ENCODE measurements around the gene NAP1L4. TPM values are rescaled to one million over a fixed set of nuclear protein-coding genes. Genes with fewer than 3 reads are reported as not detected.
A peak's percentile ranks its signal among the peaks of the same experiment; 100 is the strongest.

NAP1L4 gene
- total RNA-seq, 1 experiment from 2014 or later, result 274 TPM

GRCh38 chr11:2998073-2998850 lies 6.1 kb upstream of the NAP1L4 start:
- in situ Hi-C loops (cut with HindIII; ENCODE audit: low pct_unique_long_range_greater_than_20kb, low sequenced_read_pairs), result no loop called here

GRCh38 chr11:2997406-2997805 lies 5.3 kb upstream of the NAP1L4 start:
- H3K4me3 ChIP-seq (ENCODE audit: low read depth in 2 of 2, low read length in 2 of 2), result no peak overlapping the region
- BruUV-seq (replicated peaks), result no TSS peak
- TF ChIP-seq TCF7L2 (IDR thresholded peaks at IDR 0.05; ENCODE audit: low read depth, low read length) (no peak), POLR2AphosphoS5 (IDR thresholded peaks at IDR 0.05; ENCODE audit: low read depth, low read length) (no peak), CTCF (IDR thresholded peaks at IDR 0.05) (no peak), REST (IDR thresholded peaks at IDR 0.05; ENCODE audit: insufficient read depth in 1 of 2, low read depth in 2 of 2, low read length in 1 of 2) (no peak), SIN3A (IDR thresholded peaks at IDR 0.05; ENCODE audit: borderline replicate concordance, insufficient read depth, low read depth, low read length) (no peak)
- peaks cover 49% of the 10 kb centered on the region for H3K4me1 ChIP-seq (ENCODE audit: control insufficient read depth, insufficient read depth, low read length)
- no peaks in the 10 kb centered on the region for H3K9me3 ChIP-seq (ENCODE audit: control insufficient read depth, insufficient read depth, low read depth, low read length)
- H3K36me3 ChIP-seq (ENCODE audit: control insufficient read depth, insufficient read depth, low read length), result peaks cover 14% of the 10 kb centered on the region; the same call in 1 of the 2 replicates
- no peaks in the 10 kb centered on the region for H3K27me3 ChIP-seq (ENCODE audit: control insufficient read depth, insufficient read depth, low read length)
- in situ Hi-C loops (cut with HindIII; ENCODE audit: low pct_unique_long_range_greater_than_20kb, low sequenced_read_pairs), result no loop called here
- ATAC-seq (no peak), DNase-seq (ENCODE audit: low read depth, low spot score) (no peak)
- peak overlapping the region; percentile 19; the same call in 1 of the 2 replicates for H3K27ac ChIP-seq (ENCODE audit: low read length)
- intact Hi-C loops (cut with micrococcal nuclease; ENCODE audit: unreplicated experiment), result no loop called here
- POLR2A ChIA-PET, result no interaction called here
- CTCF ChIA-PET, result no interaction called here

More at GRCh38 chr11:2998073-2998850, 6.1 kb upstream of the NAP1L4 start:
- ChIA-PET POLR2A (no interaction called here), CTCF (interaction anchor here (0.6 kb wide), 2 partner anchors 23 to 106 kb away, joined by 3 to 7 read pairs; no protein-coding TSS in a partner anchor)
- DNase-seq (ENCODE audit: low read depth, low spot score), result no peak
- H3K27me3 ChIP-seq (ENCODE audit: control insufficient read depth, insufficient read depth, low read length), result no peaks in the 10 kb centered on the region
- H3K4me1 ChIP-seq (ENCODE audit: control insufficient read depth, insufficient read depth, low read length), result peaks cover 45% of the 10 kb centered on the region
- intact Hi-C loops (cut with micrococcal nuclease; ENCODE audit: unreplicated experiment), result no loop called here
- H3K9me3 ChIP-seq (ENCODE audit: control insufficient read depth, insufficient read depth, low read depth, low read length), result no peaks in the 10 kb centered on the region
- H3K36me3 ChIP-seq (ENCODE audit: control insufficient read depth, insufficient read depth, low read length), result peaks cover 14% of the 10 kb centered on the region; the same call in 1 of the 2 replicates
- H3K27ac ChIP-seq (ENCODE audit: low read length), result peak overlapping the region; percentile 53
- TF ChIP-seq TCF7L2 (IDR thresholded peaks at IDR 0.05; ENCODE audit: low read depth, low read length), result no peak
- TF ChIP-seq CTCF (IDR thresholded peaks at IDR 0.05), result no peak
- TF ChIP-seq POLR2AphosphoS5 (IDR thresholded peaks at IDR 0.05; ENCODE audit: low read depth, low read length), result no peak
- no peak for TF ChIP-seq REST (IDR thresholded peaks at IDR 0.05; ENCODE audit: insufficient read depth in 1 of 2, low read depth in 2 of 2, low read length in 1 of 2)
- no peak for TF ChIP-seq SIN3A (IDR thresholded peaks at IDR 0.05; ENCODE audit: borderline replicate concordance, insufficient read depth, low read depth, low read length)
- ATAC-seq, result no peak
- TSS peak; percentile 54 for BruUV-seq (replicated peaks)
- no peak overlapping the region for H3K4me3 ChIP-seq (ENCODE audit: low read depth in 2 of 2, low read length in 2 of 2)

Data from Panc1 (cell line).